VCaP (cell line): ENCODE measurements around the gene UBE2S.

Experiments used
- H3K27ac ChIP-seq: fragments of 450-650 bp; 2 replicates; pipeline ENCODE4 v1.5.1; 2017
- CTCF ChIP-seq: fragments of 450-650 bp; conservative IDR thresholded peaks from 2 replicates; pipeline ENCODE4 v1.5.1; 2017; ENCODE audit warnings: mild to moderate bottlenecking, moderate library complexity

UBE2S gene

GRCh38 chr19:55436847-55437246 lies 29.3 kb upstream of the UBE2S start:
- no peak for TF ChIP-seq CTCF
- H3K27ac ChIP-seq, result no peak overlapping the region

- no peak for TF ChIP-seq CTCF
- no peak overlapping the region for H3K27ac ChIP-seq
Observed at GRCh38 chr19:55435020-55435419, 27.4 kb upstream of the UBE2S start.

GRCh38 chr19:55434356-55434919 lies 26.9 kb upstream of the UBE2S start:
- H3K27ac ChIP-seq, result no peak overlapping the region
- TF ChIP-seq CTCF, result no peak

- TF ChIP-seq CTCF, result no peak
- no peak overlapping the region for H3K27ac ChIP-seq
Observed at GRCh38 chr19:55433292-55433691, 25.7 kb upstream of the UBE2S start.

GRCh38 chr19:55432241-55432959 lies 24.8 kb upstream of the UBE2S start:
- TF ChIP-seq CTCF, result no peak
- no peak overlapping the region for H3K27ac ChIP-seq

- no peak overlapping the region for H3K27ac ChIP-seq
- no peak for TF ChIP-seq CTCF
Observed at GRCh38 chr19:55431183-55431582, 23.6 kb upstream of the UBE2S start.

GRCh38 chr19:55426042-55426441 lies 18.5 kb upstream of the UBE2S start:
- no peak overlapping the region for H3K27ac ChIP-seq
- no peak for TF ChIP-seq CTCF
